ENCODE data around the gene STK32B. TPM values are rescaled to one million over a fixed set of nuclear protein-coding genes. Genes with fewer than 3 reads are reported as not detected.

STK32B gene
- total and polyA plus RNA-seq, 2 of the 8 experiments (the other 6 are each of a cell fraction or from before 2014, with no cell fraction given): 2.3 to 2.5 TPM

GRCh38 chr4:5237086-5237660 is 185.9 kb downstream of the STK32B start:
- H3K4me2 ChIP-seq (ENCODE audit: insufficient read depth in 1 of 2, low read depth in 2 of 2, low read length in 2 of 2): no peak overlapping the region
- no peak overlapping the region for H3K23ac ChIP-seq (ENCODE audit: insufficient read length)
- FAIRE-seq (no peak), DNase-seq (ENCODE audit: low read depth in 1 of 2, low spot score in 2 of 2) (no peak)
- H3K9me3 ChIP-seq (ENCODE audit: insufficient read depth in 2 of 2, low read depth in 1 of 2, low read length in 1 of 2): no peaks in the 10 kb centered on the region
- no peak overlapping the region for H3K27ac ChIP-seq (ENCODE audit: low read depth, low read length)
- no peak overlapping the region for H2AK5ac ChIP-seq (ENCODE audit: low read depth, low read length)
- no peaks in the 10 kb centered on the region for H3K27me3 ChIP-seq (replicated peaks in 1 of 4; ENCODE audit: control insufficient read depth in 3 of 4, extremely low read depth in 1 of 4, insufficient read depth in 3 of 4, low read length in 3 of 4)
- no peak overlapping the region for H3K14ac ChIP-seq (ENCODE audit: insufficient read length)
- H2BK5ac ChIP-seq (ENCODE audit: low read depth, low read length): no peak overlapping the region
- H3K4ac ChIP-seq (replicated peaks; ENCODE audit: insufficient read length, low read depth, low read length): no peak overlapping the region
- no peaks in the 10 kb centered on the region for H3K23me2 ChIP-seq (ENCODE audit: low read depth, low read length)
- CTCF ChIA-PET (ENCODE audit: partially characterized antibody): interaction anchor here (0.9 to 1.3 kb wide), 2 partner anchors 47 to 79 kb away, joined by 3 read pairs; no protein-coding TSS in a partner anchor
- H4K20me1 ChIP-seq (replicated peaks in 1 of 2; ENCODE audit: control insufficient read depth in 1 of 2, insufficient read depth in 2 of 2, low read length in 2 of 2): no peaks in the 10 kb centered on the region
- no peak overlapping the region for H2BK15ac ChIP-seq (ENCODE audit: low read length)
- no peaks in the 10 kb centered on the region for H3K79me2 ChIP-seq (ENCODE audit: control insufficient read depth in 1 of 2, insufficient read depth in 2 of 2, low read length in 2 of 2)
- no peak overlapping the region for H3K56ac ChIP-seq (replicated peaks; ENCODE audit: insufficient read length, low read depth, low read length)
- no peak overlapping the region for H4K8ac ChIP-seq (ENCODE audit: extremely low read depth, insufficient read depth, low read length)
- 92% methylated on average over 3 of the region's 3 CpGs; no CpG with 5 or more reads in 1 of the 2 experiments for WGBS, 2 experiments (ENCODE audit: extremely low coverage in 1 of 2, insufficient coverage in 1 of 2, insufficient read length in 1 of 2, insufficient replicate concordance in 2 of 2, low coverage in 1 of 2, low lambda C conversion rate in 2 of 2, missing lambda C conversion rate in 1 of 2)
- H2AFZ ChIP-seq (ENCODE audit: low read length): no peak overlapping the region
- H3K4me1 ChIP-seq (replicated peaks in 1 of 4; ENCODE audit: control insufficient read depth in 3 of 4, insufficient read depth in 4 of 4, low read length in 3 of 4): no peaks in the 10 kb centered on the region; a peak in 1 of 7 replicates
- no peaks in the 10 kb centered on the region for H3K79me1 ChIP-seq (ENCODE audit: low read depth, low read length)
- no peak overlapping the region for H4K91ac ChIP-seq (replicated peaks; ENCODE audit: insufficient read length, low read length)
- no peak overlapping the region for H2BK20ac ChIP-seq (ENCODE audit: low read length)
- H4K5ac ChIP-seq (ENCODE audit: insufficient read length, low read depth, low read length): no peak overlapping the region
- no peaks in the 10 kb centered on the region for H3K36me3 ChIP-seq (ENCODE audit: control insufficient read depth in 2 of 4, insufficient read depth in 4 of 4, low read length in 3 of 4)
- POLR2A ChIA-PET (ENCODE audit: partially characterized antibody): no interaction called here
- no peak overlapping the region for H3K4me3 ChIP-seq (ENCODE audit: extremely low read depth in 1 of 4, insufficient read depth in 2 of 4, low read depth in 3 of 4, low read length in 4 of 4)
- no peak overlapping the region for H3K9ac ChIP-seq (replicated peaks in 1 of 4; ENCODE audit: extremely low read depth in 1 of 4, low read depth in 3 of 4, low read length in 3 of 4)
- H2BK120ac ChIP-seq (replicated peaks; ENCODE audit: low read depth, low read length): no peak overlapping the region
- no peak overlapping the region for H2BK12ac ChIP-seq (ENCODE audit: low read depth, low read length)
- H3K18ac ChIP-seq (ENCODE audit: extremely low read depth, low read length): no peak overlapping the region

Measured in H1 (cell line).